Measurements from ENCODE around the gene AK8.
"Not testable (repeated sequence)": the region's sequence is repeated elsewhere in the genome, so short reads cannot be mapped to it uniquely, and the experiment has no call there.

The AK8 gene

DNA sequence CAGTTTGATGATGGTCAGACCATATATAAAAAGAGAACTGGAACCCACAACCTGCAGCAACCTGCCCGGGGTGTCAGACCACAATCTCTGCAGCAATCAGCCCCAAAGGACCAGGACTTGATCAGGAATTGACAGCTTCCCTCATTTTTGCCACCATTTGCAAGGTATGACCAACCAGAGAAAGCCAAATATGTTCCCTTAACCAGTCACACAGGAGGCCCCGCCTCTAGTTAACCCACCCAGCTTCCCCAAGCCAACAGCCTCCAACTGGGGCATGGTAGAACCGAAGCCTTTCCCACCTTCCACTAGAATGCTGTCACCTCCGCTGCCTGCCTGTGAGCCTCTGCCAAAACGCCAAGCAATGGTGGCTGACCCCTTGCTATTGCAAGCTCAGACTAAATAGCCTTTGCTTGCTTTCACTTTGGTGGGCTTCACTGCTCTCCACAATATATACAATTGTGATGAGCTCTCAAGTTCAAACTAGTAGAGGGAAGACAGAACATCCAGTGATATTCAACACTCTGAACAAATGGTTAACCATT, 86.3 kb downstream of the AK8 start:
- no peak overlapping the region for H3K27ac Mint-ChIP-seq
- H3K4me1 Mint-ChIP-seq, result peaks cover 15% of the 10 kb centered on the region
- H3K9me3 Mint-ChIP-seq, result peaks cover 0 to 5% of the 10 kb centered on the region in 2 donors
- ATAC-seq (no peak), DNase-seq (no peak)
- H3K27me3 Mint-ChIP-seq, result peaks cover 36% of the 10 kb centered on the region
- no peak overlapping the region for H3K4me3 Mint-ChIP-seq

DNA sequence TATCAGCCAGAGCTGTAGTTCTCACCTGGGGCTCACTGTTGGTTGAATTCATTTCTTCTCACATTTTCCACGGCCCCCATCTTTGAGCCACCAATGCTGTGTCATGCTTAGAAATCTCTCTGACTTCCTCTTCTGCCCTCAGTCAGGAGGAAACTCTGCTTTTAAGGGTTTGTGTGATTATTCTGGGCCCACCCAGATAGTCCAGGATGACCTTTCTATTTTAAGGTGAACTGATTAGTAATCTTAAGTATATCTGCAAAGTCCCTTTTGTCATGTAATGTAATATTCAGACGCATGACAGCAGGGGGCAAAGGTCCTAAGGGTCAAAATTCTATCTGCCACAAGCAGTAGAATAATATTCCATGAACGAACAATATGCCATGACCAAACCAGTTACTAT, 88.4 kb downstream of the AK8 start:
- H3K27me3 Mint-ChIP-seq, result peaks cover 30% of the 10 kb centered on the region
- peaks cover 0 to 5% of the 10 kb centered on the region in 2 donors for H3K9me3 Mint-ChIP-seq
- ATAC-seq (no peak), DNase-seq (no peak)
- H3K4me1 Mint-ChIP-seq, result peaks cover 17% of the 10 kb centered on the region
- no peak overlapping the region for H3K4me3 Mint-ChIP-seq
- H3K27ac Mint-ChIP-seq, result no peak overlapping the region

DNA sequence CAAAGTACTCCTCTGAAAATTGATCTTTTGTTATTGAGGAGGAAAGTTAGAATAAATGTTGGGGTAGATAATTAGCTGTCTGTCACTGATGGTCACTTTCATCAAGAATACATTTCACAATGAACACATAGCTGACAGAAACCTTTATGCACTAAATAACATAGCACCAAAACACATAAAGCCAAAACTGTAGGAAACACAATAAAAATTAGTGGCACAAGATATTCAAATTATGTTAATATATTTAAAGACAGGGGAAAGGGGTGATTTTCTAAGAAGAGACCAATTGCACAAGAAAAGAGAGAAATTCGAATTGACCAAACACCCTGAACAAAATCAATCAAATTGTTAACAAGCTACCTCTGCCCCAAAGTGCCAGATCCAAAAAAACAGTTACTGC, 89.7 kb downstream of the AK8 start:
- Mint-ChIP-seq H3K4me3 (no peak overlapping the region), H3K4me1 (peaks cover 17% of the 10 kb centered on the region), H3K9me3 (peaks cover 0 to 5% of the 10 kb centered on the region in 2 donors), H3K27me3 (peaks cover 30% of the 10 kb centered on the region), H3K27ac (no peak overlapping the region)
- ATAC-seq (no peak), DNase-seq (no peak)

DNA sequence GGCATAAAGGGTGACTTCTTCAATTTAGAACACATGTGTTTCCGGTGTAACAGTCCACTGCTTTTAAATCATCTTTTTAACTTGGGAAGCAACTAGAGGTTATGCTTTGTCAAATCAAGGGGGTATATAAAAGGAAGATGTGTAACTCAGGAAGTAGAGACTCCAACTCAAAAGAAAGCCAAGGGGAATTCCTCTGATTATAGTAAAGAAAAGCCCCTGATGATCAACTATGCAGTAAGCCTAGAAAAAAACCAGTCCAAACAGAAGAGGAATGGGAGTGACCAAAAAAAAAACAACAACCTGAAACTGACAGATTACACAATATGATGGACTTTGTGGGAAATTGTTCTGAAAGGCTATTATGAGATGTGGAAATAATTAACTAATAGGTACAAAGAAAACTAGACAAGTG, 90.3 kb downstream of the AK8 start:
- peaks cover 0 to 5% of the 10 kb centered on the region in 2 donors for H3K9me3 Mint-ChIP-seq
- DNase-seq (no peak), ATAC-seq (no peak)
- peak overlapping the region in 1 of 2 donors; percentile 33 for H3K4me3 Mint-ChIP-seq
- H3K27ac Mint-ChIP-seq, result no peak overlapping the region
- H3K4me1 Mint-ChIP-seq, result peaks cover 17% of the 10 kb centered on the region
- peaks cover 28% of the 10 kb centered on the region for H3K27me3 Mint-ChIP-seq

DNA sequence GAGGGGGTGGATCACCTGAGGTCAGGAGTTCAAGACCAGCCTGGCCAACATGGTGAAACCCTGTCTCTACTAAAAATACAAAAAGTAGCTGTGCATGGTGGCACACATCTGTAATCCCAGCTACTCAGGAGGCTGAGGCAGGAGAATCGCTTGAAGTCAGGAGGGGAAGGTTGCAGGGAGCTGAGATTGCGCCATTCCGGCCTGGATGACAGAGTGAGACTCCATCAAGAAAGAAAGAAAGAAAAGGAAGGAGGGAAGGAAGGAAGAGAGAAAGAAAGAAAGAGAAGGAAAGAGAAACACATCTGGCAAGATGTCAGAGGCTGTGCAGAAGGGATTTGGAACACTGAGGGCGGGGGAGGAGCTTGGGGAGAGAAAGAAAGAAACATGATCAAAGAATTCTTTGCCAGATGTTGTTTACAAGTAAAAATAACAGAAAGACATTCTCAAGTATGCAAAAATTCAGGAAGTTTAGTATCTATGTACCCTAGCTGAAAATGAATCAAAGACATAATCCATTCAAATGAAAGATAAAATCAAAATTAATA, 93.7 kb downstream of the AK8 start:
- peaks cover 31% of the 10 kb centered on the region for H3K4me1 Mint-ChIP-seq
- H3K27me3 Mint-ChIP-seq, result peaks cover 42% of the 10 kb centered on the region
- ATAC-seq (no peak), DNase-seq (no peak)
- peaks cover 0 to 5% of the 10 kb centered on the region in 2 donors for H3K9me3 Mint-ChIP-seq
- no peak overlapping the region for H3K27ac Mint-ChIP-seq
- no peak overlapping the region for H3K4me3 Mint-ChIP-seq

DNA sequence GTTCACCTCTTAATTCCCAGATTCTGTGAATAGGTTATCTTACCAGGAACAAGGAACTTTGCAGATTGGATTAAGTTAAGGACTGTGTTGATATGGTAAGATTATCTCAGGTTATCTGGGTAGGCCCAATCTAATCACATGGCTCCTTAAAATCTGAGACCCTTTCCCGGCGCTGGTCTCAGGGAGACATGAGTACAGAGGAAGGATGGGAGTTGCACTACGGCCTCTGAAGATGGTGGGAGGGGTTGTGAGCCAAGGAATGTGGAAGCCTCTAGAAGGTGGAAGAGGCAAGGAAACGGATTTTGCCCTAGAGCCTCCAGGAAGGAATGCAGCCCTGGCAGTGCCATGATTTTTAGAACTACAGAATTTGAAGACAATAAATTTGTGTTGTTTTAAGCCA, 95.1 kb downstream of the AK8 start:
- Mint-ChIP-seq H3K9me3 (no peaks in the 10 kb centered on the region), H3K4me3 (no peak overlapping the region), H3K4me1 (peaks cover 29% of the 10 kb centered on the region), H3K27me3 (peaks cover 43% of the 10 kb centered on the region), H3K27ac (no peak overlapping the region)
- DNase-seq, result no peak
- no peak for ATAC-seq

DNA sequence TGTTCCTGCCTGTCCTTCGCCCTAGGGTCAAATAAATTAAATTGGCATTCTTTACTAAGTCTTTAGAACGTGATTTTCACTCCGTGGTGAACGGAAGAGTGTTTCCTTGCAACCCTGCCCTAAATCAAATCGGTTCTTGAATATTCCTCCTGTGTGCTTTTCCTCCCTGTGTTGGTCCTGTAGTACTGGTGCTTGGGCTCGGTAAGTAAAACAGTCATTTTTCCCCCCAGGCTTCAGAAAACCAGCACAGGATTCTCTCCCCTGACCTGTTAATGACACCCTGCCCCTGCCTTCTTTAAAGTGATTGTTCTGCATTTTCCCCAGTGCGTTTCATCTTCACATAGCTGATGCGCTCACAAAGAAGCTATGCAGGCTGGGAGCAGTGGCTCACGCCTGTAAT, 96.0 kb downstream of the AK8 start:
- ATAC-seq (no peak), DNase-seq (no peak)
- no peak overlapping the region for H3K27ac Mint-ChIP-seq
- H3K27me3 Mint-ChIP-seq, result peaks cover 49% of the 10 kb centered on the region
- H3K9me3 Mint-ChIP-seq, result no peaks in the 10 kb centered on the region
- H3K4me3 Mint-ChIP-seq, result no peak overlapping the region
- H3K4me1 Mint-ChIP-seq, result peaks cover 19% of the 10 kb centered on the region

DNA sequence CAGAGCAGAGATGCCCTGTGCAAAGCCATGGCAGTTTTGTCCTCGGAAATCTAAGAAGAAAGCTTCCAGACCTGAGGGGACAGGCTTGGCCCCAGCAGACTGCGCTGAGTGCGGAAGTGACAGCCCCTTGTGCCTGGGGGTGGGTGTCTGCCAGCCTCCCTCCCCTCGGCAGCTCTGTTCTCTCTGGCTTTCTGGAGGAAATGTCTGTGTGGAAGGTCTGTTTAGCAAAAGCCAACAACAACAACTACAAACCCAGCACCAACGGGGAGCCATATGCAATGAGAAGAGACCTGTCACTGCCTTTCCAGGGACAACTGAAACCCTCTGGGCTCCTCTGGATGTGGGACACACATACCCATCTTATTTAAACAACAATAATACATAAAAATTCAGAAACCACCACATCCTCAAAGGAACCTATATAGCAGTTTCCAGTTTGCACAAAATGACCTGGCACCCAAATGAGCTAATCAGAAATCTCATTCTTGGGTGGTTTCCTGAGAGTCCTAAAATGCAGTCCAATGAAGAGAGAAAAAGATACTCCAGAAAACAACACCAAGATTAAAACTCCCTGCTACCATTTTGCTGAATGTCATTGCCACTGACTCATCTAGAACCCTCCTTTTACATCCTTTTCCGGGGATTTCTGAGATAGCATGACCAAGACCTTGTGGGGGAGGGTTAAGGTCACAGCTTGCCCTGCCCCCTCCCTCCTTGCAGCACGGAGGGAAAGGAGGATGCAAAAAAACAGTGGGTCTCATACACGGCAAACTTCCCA, 97.7 kb downstream of the AK8 start:
- peak overlapping the region; percentile 27 to 62 for H3K4me3 Mint-ChIP-seq
- peaks cover 42% of the 10 kb centered on the region for H3K27me3 Mint-ChIP-seq
- peak; percentile 71 for ATAC-seq
- peak overlapping the region in 1 of 2 donors; percentile 67 for H3K27ac Mint-ChIP-seq
- no peak for DNase-seq
- no peaks in the 10 kb centered on the region for H3K9me3 Mint-ChIP-seq
- peaks cover 15% of the 10 kb centered on the region for H3K4me1 Mint-ChIP-seq

DNA sequence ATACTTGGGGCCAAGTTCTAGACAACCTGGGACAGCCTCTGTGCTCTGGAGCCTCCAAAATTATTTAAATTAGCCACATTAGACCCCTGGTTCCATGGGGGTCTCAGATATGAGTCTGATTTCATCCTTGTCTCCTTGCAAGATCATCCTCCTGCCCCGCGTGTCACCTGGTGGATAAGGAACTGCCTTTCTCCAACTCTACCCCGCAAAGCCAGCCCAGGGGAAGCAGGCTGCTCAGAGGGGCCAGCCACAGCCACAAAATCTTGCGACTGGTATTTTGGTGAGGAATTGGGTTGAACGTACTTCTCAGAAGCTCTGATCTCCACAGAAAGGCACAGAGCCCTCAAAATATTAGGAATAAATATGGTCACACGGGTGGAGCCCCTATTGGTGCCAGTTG, 101.2 kb downstream of the AK8 start:
- Mint-ChIP-seq H3K4me3 (no peak overlapping the region), H3K9me3 (peaks cover 8 to 12% of the 10 kb centered on the region in 2 donors), H3K27me3 (peaks cover 24% of the 10 kb centered on the region), H3K4me1 (peaks cover 32% of the 10 kb centered on the region), H3K27ac (no peak overlapping the region)
- DNase-seq, result no peak
- no peak for ATAC-seq

DNA sequence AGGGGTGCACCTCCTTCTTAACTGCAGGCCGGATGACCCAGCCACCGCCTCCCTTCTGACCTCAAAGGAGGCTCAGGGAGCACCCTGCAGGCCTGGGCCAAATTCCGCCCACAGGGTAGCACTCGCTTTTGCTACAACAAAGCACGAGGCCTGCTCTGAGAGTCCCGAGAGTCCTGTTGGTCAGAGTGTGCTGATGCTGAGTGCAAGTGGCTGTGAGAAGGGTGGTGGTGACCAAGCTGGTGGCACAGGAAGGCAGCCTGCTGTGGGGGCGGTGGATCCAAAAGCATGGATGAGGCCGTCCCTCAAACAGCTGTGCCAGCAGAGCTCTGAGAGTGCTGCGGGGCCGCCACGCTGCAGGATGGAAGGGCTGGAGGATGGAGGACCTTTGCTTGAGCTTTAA, 101.8 kb downstream of the AK8 start:
- Mint-ChIP-seq H3K4me1 (peaks cover 32% of the 10 kb centered on the region), H3K27ac (no peak overlapping the region), H3K27me3 (peaks cover 24% of the 10 kb centered on the region), H3K4me3 (no peak overlapping the region), H3K9me3 (peaks cover 13 to 18% of the 10 kb centered on the region in 2 donors)
- ATAC-seq (no peak), DNase-seq (no peak)

DNA sequence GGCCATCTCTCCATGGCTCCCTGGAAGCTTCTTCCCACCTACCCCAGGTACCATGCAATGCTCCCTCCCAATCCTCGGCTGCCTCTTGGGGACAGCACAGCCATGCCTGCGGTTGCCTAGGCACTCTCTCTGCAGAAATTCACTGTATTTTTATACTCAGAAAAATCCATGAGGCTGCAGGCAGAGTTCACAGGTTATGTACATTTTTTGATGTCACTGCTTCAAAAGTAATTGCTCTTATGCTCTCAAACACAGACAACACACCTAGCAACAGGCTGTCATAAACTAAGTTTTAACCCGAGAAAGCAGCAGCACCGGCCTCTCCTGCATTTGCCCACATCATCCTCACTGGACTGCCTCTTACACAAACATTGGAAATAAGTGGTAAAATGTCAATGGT, 102.4 kb downstream of the AK8 start:
- ATAC-seq, result no peak
- Mint-ChIP-seq H3K4me1 (peaks cover 29% of the 10 kb centered on the region), H3K9me3 (peaks cover 13 to 18% of the 10 kb centered on the region in 2 donors), H3K4me3 (no peak overlapping the region), H3K27me3 (peaks cover 22% of the 10 kb centered on the region), H3K27ac (no peak overlapping the region)
- DNase-seq, result no peak

DNA sequence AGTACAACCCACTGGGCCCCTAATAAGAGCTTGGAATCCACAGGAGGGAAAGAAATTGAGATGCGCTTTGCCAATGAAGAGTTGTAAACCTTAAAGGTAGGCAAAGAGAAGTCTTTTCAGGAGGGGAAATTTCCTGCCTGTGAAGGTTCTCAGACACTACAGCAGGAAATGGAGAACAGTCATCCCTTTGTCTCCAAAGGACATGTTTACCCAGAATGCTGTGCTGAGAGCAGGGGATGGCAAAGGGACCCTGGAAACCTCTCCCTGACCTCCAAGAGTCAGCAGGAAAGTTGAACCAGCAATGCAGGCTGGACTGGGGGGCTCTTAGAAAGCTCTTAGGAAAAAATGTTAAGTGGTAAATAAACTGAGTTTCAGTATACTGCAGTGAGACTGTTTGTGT, 103.2 kb downstream of the AK8 start:
- H3K9me3 Mint-ChIP-seq, result peaks cover 13 to 18% of the 10 kb centered on the region in 2 donors

DNA sequence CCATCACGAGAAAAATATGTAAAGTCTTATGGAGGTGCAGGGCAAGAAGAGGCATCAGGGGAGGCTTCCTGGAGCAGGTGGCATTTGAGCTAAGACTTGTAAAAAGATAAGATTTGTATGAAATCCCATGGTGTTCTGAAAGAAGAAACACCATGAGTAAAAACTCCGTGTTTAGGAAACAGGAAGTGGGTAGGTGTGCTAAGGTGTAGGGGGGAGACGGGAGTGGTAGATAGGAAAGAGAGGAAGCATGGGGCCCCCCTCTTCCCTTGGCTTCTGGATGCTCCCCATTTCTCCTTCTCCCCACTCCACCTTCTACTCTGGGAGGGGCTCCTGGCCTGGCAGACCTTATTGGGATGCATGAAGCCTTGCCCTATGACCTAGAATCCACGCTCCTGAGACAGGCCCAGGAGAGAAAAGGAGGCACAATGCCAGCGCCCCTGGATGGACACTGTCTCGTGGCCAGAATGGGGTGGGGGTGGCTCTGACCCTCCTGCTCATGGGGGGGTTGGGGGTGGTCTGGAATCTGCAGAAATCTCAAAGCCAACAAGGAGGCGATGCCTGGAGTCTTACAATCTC, 104.2 kb downstream of the AK8 start:
- ATAC-seq (no peak), DNase-seq (no peak)
- no peak overlapping the region for H3K4me3 Mint-ChIP-seq
- H3K27ac Mint-ChIP-seq, result no peak overlapping the region
- peaks cover 13 to 18% of the 10 kb centered on the region in 2 donors for H3K9me3 Mint-ChIP-seq
- peaks cover 8% of the 10 kb centered on the region for H3K27me3 Mint-ChIP-seq
- H3K4me1 Mint-ChIP-seq, result peaks cover 18% of the 10 kb centered on the region

More for the DNA sequence above, 103.2 kb downstream of the AK8 start:
- Mint-ChIP-seq H3K27ac (no peak overlapping the region), H3K4me1 (peaks cover 21% of the 10 kb centered on the region), H3K27me3 (peaks cover 14% of the 10 kb centered on the region), H3K4me3 (no peak overlapping the region)
- DNase-seq, result no peak
- no peak for ATAC-seq

DNA sequence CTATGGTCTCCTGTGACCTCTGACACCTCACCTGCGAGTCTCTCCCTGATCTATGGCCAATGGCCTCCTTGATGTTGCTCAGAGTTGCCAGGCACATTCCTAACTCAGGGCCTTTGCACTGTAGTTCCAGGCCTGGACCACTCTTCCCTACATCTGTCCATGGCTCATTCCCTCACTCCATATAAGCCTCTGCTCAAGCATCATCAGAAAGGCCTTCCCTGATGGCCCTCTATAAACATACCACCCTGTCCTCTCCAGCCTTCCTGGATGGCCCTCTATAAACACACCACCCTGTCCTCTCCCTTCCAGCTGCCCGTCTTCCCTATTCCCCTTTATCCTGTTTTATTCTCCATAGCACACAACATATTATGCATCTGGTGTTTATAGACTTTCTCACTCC, 105.0 kb downstream of the AK8 start:
- ATAC-seq (no peak), DNase-seq (no peak)
- no peak overlapping the region for H3K27ac Mint-ChIP-seq
- H3K9me3 Mint-ChIP-seq, result peaks cover 13 to 18% of the 10 kb centered on the region in 2 donors
- H3K27me3 Mint-ChIP-seq, result peaks cover 8% of the 10 kb centered on the region
- no peak overlapping the region for H3K4me3 Mint-ChIP-seq
- peaks cover 18% of the 10 kb centered on the region for H3K4me1 Mint-ChIP-seq

DNA sequence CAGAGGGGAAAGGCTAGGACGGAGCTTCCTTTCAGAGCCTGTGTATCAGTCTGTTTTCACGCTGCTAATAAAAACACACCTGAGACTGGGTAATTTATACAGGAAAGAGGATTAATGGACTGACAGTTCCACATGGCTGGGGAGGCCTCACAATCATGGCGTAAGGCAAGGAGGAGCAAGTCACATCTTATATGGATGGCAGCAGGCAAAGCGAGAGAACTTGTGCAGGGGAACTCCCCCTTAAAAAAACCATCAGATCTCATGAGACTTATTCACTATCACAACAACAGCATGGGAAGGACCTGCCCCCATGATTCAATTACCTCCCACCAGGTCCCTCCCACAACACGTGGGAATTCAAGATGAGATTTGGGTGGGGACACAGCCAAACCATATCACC, 106.3 kb downstream of the AK8 start:
- peak overlapping the region in 1 of 2 donors; percentile 35 for H3K27ac Mint-ChIP-seq
- H3K4me3 Mint-ChIP-seq, H3K27me3 Mint-ChIP-seq: not testable (repeated sequence)

DNA sequence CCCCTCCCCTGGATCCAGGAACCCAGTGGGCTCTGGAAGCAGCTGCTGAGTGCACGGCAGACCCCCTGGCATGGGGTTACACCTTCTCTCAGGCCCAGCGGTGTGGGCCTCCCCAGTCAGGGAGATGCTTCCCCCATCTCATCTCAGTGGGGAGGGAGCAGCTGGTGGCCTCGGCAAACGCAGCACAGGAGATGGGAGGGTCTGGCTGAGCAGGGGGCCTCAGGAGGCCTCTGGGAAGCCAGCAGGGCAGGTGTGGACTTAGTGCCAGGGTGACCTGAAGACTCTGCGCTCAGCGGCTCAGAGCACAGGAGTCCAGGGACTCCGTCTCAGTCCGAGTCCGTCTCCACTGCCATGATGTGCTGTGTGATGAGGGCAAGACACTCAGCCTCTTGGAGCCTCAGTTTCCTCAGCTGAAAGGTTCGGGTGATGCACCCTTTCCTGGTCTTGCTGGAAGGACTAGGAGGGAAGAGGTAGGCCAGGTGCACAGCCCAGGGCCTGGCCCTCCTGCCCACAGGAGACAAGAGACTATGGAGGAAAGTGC, 107.2 kb downstream of the AK8 start:
- H3K9me3 Mint-ChIP-seq, result peaks cover 13 to 18% of the 10 kb centered on the region in 2 donors
- H3K4me3 Mint-ChIP-seq, result peak overlapping the region; percentile 93 to 95

More for the DNA sequence above, 106.3 kb downstream of the AK8 start:
- DNase-seq, ATAC-seq: not testable (repeated sequence)
- Mint-ChIP-seq H3K4me1 (peaks cover 23% of the 10 kb centered on the region), H3K9me3 (peaks cover 13 to 18% of the 10 kb centered on the region in 2 donors)

More for the DNA sequence above, 107.2 kb downstream of the AK8 start:
- peak overlapping the region in 1 of 2 donors; percentile 96 for H3K27ac Mint-ChIP-seq
- H3K4me1 Mint-ChIP-seq, result peaks cover 23% of the 10 kb centered on the region
- ATAC-seq (peak; percentile 2), DNase-seq (no peak)
- no peaks in the 10 kb centered on the region for H3K27me3 Mint-ChIP-seq
